A172 (cell line): ENCODE measurements around the gene AARS1. TPM values are rescaled to one million over a fixed set of nuclear protein-coding genes. Genes with fewer than 3 reads are reported as not detected.
"Not testable (repeated sequence)": the region's sequence is repeated elsewhere in the genome, so short reads cannot be mapped to it uniquely, and the experiment has no call there.

Experiments
- DNase-seq: peaks from one replicate; pipeline ENCODE4 v3.0.0-alpha.2; 2015; ENCODE audit warnings: low spot score
- total RNA-seq: library from RNA; depleted of rRNA; stranded (reverse); fragments of >200 nt; shearing (Covaris generic); gene quantifications from 2 replicates; pipeline ENCODE4 v1.2.3, GENCODE V29; 2014

The AARS1 gene
- total RNA-seq, 1 experiment from 2014 or later = 74.4 TPM

DNA sequence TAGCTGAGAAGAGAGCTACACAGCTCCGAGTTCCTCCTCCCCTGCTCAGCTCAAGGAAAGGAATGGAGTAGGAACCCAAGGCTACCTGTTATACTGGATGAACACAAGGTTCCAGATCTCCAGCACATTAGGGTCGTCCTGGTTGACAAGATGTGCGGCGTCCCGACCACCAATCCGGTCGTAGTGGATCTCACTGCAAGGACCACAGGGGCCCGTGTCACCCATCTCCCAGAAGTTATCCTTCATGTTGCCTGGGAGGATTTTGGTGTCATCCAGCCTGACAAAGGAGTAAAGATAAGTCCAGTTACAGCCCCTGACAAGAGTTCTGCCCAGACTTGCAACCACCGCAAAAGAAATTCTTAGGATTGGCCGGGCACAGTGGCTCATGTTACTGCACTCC lies 17.6 kb downstream of the AARS1 start:
- DNase-seq = no peak

DNA sequence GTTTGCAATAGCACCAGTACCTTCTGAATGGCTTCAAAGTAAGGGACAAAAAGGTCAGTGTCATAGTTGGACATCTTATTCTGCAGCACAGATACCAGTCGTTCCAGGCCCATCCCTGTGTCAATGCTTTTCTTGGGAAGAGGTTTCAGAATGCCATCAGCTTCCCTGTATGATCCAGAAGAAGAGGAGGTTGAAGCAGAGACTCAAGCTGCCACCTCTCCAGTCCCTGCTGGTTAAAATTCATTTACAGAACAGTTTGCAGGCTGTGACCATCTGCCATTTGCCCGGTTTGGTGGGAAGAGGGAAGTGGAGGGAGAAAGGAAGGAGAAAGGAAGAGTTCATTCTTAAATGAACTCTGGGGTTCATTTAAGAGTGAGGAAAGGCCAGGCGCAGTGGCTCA lies 19.1 kb downstream of the AARS1 start:
- no peak for DNase-seq

DNA sequence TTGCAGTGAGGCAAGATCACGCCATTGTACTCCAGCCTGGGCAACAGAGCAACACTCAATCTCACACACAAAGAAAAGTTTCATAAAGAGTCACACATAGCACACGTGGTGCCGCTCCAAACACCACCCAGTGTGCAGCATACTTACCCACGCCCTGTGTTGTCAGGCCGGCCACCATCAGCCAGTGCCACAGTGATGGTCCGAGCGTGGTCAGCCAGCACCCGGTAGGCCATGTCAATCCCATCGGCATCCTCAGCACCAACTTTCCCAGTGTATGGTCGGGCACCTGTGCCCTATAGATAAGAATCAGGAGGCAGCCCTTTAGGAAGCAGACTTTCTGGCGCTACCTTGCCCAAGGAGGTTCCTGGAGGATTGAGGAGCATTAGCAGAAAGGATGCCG lies 19.8 kb downstream of the AARS1 start:
- DNase-seq = no peak

DNA sequence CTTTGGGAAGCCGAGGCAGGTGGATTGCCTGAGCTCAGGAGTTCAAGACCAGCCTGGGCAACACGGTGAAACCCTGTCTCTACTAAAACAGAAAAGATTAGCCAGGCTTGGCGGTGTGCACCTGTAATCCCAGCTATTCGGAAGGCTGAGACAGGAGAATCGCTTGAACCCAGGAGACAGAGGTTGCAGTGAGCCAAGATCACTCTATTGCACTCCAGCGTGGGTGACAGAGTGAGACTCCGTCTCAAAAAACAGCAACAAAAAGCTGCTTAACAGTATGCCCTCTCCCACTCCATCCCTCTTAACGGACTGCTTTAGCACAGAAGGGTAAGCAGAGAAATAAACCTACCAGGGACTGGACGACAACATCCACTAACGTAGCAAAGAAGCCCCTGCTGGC lies 21.4 kb downstream of the AARS1 start:
- DNase-seq = not testable (repeated sequence)

DNA sequence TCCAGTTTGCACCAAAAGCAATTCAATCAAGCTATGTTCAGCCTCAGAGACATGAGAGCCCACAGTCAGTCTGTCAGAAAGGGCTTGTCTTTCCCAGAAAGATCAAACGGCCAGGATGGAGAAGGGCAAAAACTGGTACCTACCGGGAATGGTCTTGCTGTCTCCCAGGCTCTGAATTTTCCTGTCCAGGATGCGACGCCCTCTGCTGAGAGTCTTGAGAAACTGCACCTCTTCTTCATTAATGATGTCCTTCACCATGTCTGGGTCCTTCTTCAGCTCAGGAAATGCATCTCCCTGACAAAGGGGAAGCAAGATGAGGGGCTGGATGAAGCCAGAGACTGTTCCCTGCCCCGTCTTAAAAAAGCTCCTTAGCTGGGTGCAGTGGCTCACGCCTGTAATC lies 21.8 kb downstream of the AARS1 start:
- peak; percentile 53 for DNase-seq

DNA sequence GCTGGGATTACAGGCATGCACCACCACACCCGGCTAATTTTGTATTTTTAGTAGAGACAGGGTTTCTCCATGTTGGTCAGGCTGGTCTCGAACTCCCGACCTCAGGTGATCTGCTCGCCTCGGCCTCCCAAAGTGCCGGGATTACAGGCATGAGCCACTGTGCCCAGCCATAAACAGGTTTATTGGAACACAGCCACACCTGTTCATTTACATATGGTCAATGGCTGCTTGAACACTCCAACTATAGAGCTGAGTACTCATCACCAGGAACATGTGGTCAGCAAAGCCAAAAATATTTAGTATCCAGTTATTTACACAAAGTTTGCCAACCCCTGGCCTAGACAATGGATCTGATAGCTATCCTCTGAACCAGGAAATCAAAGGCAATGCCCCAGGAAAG lies 29.4 kb downstream of the AARS1 start:
- not testable (repeated sequence) for DNase-seq

DNA sequence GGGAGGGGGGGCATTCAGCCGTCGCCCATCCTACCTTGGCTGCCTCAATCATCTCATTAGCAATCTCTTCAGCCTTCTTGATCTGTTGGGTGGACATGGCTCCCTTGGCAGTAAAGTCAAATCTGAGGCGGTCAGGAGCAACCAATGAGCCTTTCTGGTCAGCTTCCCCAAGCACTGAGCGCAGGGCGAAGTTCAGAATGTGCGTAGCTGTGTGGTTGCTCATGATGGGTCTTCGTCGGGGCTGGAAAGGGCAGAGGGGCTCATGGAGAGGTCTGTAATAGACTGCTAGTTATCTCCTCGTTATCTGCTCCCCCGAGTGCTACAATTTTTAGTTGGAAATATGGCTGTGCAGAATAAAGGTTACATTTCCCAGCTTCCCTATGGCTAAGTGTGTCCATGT lies 30.4 kb downstream of the AARS1 start:
- no peak for DNase-seq

DNA sequence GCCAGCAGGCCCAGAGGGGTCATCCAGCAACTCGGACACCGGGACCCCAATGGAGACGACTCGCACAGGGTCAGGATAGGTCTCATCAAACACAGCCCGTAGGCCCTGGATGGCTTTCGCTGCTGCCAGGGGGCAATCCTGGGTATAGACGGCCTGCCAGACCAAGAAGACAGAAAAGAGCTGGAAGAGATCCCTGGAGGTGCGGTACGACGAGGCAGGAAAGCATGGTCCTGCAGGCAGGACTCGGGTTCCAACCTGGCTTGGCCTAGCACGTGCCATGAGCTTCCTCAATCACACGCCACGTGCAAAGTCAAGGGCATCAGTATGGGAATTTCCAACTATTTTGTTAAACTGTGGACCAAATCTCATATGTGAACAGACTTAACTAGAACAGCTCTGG lies 31.2 kb downstream of the AARS1 start:
- no peak for DNase-seq

DNA sequence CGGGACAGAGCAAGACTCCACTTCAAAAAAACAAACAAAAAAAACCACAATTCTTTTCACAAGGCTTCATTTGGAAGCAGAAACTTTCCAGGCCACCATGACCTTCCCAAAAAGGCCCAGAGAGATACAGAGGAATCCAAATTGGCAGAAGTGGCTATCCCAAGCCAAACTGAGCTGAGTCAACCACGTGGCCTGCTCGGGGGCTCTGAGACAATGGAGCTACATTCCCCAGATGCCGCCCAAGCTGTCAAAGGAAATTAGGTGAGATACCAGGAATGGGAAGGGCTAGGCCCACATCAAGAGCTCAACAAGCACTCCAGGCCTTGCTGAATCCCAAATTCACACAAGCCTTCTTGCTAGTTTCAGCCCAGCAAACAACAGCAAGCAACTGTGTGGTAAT lies 31.9 kb downstream of the AARS1 start:
- DNase-seq = no peak

DNA sequence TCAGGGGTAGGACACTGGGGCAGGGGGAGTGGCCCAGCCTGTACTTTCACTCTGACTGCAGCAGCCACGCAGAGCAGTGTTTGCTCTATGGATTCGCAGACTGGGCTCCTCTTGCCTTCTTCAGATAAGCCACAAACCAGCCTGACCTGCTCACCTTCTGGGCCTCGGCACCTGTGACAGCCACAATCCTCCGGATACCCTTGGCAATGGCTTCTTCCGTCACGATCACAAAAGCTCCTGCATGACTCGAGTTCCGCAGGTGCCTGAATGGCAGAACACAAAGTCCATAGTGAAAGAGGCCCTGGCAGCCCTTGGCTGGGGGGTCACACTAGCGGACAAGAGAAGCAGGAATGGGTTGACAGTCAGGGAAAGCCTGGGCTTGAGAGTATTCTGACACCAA lies 33.7 kb downstream of the AARS1 start:
- no peak for DNase-seq

DNA sequence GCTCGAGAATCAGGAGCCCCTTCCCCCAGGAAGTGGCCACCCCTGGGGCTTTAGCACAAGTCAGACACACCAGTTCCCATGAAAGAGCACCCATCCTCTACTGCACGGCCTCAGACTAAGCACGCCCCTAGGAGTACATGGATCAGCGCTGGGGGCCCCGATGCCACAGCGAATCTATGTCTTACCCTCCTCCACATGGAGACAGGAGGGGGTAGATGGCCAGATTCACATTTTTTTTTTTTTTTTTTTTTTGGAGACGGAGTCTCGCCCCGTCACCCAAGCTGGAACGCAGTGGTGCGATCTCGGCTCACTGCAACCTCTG lies 34.4 kb downstream of the AARS1 start:
- DNase-seq = no peak

DNA sequence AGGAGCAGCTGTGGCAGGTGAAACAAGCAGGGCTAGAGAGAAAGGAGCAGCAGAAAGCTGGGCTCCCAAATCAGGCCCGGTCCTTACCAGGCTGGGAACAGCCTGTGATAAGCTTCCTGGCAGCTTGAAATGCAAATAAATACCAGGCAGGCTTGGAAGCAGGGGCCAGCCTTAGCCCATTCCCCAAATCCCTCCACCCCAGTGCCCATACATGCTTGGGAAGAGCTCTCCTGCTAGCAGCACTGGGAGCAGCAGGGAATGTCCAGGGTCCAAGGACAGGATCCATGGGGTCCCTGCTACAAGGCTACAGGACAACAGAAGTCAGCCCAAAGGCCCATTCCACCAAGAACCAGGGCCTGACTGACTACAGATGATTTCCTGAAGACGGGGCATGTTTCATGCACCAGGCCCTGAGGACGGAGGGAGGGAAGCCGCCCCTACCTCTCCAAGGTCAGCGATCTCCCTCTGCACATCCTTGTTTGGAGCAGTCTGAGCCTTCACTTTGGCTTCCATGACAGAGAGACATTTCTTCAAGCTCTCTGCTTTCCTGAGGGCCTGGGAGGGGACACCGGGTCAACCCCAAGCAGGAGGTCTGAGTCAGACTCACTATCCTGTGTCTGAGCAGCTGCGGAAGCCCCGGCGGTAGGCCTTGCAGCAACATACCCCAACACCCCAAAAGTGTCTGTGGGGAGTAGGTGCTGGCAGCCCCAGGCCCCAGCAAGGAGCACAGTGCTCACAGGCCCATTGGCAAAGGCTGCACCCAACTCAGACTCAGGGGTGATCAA lies 34.9 kb downstream of the AARS1 start:
- no peak for DNase-seq

DNA sequence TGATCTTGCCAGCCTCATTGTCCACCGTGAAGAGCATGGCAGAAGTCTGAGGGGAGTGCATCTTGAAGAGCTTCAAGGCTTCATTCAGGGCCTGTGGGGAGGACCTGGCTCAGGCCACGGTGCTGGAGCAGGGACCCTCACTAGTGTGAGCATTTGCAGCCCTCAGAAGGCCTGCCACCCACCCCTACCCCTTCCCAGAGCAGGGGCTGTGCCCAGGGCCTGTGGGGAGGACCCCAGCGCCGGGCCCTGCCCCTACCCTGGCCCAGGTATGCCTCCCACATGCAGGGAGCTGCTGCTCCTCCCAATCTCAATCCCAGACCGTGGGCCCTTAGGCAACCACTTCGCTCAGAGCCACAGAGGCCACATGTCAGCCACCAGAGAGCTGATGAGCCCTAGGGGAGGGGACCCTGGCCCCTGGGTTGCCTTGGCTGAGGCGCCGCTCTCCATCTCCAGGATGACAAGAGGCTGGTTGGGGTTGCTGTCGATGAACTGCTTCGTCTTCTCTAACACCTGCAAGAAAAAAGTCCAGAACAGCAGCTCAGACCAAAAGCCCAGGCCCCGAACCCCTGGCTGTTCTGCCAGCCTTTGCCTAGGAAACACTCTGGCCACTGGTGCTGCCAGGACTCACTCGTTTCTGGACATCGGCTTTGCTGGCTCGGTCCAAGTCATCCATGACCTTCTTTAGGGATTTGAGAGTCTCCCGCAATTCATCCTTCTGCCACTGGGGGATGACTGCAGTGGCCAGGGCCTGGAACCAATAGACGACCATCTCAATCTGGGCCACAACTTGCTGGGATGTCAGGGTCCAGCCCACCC lies 35.8 kb downstream of the AARS1 start:
- peak; percentile 36 for DNase-seq

DNA sequence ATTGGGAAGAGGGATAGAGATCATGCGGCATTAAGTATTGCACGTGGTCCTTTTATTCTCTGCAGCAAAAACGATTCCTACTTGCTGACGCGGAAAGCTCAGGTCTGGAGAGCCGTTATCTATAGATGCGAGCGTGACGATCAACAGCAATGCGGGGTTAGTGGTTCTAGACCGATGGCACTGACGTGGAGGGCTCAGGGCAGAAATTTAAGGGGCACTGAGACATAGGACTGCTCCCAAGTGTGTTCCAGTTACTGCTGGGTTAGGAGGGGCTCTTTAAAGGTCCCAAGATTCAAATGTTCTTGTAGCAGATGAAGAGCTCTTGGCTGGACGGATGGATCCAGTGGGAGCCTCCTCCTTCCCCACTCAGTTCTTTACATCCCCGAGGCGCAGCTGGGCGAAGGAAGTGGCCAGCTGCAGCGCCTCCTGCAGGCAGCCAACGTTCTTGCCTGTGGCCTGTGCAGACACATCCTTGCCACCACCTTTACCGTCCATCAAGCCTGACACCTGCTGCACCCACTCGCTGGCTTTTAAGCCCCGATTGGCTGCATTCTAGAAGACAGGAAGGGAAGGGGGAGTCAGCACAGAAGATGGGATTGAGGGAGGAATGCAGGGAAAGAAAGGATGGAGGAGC lies 36.8 kb downstream of the AARS1 start:
- DNase-seq = no peak

DNA sequence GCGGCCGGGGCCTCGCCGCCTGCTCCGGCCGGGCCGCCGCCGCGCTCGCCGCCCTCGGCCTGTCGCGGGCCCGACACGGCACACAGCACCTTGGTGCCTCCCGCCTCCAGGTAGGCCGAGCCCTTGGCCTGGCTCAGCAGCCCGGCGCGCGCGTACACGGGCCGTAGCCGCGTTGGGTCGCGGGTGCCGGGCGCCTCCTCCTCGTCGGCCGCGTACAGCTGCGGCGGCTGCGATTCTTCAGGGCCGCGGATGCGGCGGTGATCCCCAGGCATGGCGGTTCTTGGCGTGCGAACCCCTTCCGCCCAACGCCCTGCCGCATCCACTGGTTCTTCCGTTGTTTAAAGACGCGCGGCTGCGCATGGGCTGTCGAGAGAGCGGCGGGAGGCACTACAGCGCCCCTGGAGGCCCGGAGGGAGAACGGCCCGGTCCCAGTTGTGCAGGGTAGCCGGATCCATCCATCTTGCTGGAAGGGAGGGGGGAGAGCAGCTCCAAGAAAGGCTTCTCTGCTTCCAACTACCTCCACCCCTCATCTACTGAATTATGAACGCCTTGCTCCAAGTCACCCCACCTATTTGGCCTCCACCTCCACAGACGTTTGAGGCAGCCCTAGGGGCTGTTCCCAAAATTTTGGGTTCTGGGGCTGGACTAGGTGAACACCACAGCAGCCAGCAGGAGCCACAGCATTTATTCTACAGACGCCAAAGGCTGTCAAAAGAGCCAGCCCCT lies 37.5 kb downstream of the AARS1 start, which contains the start of gene EXOSC6:
EXOSC6 (minus strand) TSS at position 312 of the 726 bp plus-strand sequence; CDS start at position 272, 40 bp downstream.
- peak; percentile 90 for DNase-seq

DNA sequence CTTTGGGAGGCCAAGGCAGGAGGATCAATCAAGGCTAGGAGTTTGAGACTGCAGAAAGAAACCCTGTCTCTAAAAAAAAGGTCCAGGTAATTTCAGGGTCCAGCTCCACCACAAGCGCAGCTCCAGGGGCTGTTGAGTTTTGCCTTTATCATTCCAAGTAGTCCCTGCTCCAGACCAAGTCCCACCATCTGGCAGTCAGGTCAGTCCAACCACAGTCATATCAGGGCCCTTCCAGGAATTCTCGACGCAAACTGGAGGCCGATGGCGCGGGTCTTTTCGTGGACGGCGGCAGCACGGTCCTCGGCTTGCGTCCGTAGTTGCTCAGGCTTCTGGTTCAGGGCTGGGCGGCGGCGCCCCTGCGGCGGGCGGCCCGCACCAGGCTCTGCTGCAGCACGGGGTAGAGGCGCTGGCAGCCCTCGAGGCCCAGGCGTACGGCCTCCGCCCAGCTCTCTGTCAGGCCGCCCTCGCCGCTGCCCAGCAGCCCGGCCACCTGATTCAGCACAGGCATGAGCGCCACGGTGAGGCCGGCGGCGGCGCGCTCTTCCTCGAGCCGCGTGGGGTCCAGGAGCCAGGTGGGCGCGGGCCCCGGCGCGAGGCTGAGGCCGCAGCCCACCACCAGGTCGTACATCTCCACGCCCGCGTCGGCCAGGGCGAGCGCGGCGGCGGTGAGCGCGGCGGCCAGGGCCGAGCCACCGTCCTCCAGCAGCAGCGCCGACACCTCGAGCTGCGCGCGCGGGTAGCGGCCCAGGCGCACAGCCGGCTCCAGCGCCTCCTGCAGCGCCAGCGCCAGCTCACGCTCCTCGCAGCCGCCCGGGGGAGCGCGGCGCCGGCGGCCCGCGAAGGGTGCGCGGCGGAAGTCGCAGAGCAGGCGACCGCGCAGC lies 38.3 kb downstream of the AARS1 start:
- DNase-seq = no peak

DNA sequence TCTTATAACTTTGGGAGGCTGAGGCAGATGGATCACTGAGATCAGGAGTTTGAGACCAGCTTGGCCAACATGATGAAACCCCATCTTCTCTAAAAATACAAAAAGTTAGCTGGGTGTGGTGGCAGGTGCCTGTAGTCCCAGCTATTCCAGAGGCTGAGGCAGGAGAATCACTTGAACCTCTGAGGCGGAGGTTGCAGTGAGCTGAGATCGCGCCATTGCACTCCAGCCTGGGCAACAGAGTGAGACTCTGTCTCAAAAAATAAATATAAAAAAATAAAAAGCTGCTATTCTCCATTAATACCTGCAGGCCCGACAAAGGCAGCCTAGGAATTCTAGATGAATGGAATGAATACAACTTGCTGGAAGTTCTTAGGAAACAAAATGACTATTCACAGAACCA lies 39.6 kb downstream of the AARS1 start:
- not testable (repeated sequence) for DNase-seq

DNA sequence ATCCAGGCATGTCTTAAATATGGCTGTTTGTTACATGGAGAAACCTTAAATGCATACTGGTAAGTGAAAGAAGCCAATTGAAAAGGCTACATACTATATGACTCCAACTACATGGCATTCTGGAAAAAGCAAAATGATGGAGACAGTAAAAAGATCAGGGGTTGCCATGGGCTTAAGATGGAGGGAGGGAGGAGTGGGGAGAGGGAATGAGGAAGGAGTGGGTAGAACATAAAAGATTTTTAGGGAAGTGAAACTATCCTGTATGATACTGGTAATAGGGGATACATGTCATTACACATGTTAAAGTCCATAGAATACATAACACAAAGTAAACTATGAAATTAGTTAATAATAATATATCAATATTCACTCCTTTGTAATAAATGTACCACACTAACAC lies 50.5 kb downstream of the AARS1 start:
- DNase-seq = not testable (repeated sequence)

DNA sequence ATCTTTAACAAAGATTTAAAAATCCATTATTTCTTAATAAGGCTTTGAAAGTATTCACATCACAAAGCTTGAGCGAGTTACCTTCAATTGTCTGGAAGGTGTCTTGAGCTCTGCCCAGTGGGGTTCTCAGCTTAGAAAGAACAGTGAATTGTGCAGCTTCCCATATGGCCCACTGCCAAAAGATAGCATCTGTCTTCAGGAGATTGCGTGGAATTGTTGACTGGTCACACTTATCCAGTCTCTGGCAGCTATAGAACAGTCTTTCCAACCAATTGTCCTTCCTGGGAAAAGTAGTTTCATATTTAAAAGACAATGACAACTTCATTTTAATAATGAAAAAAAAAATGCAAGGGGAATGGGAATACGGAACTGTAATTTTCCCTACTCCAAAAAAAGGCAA lies 57.5 kb downstream of the AARS1 start:
- DNase-seq = not testable (repeated sequence)

DNA sequence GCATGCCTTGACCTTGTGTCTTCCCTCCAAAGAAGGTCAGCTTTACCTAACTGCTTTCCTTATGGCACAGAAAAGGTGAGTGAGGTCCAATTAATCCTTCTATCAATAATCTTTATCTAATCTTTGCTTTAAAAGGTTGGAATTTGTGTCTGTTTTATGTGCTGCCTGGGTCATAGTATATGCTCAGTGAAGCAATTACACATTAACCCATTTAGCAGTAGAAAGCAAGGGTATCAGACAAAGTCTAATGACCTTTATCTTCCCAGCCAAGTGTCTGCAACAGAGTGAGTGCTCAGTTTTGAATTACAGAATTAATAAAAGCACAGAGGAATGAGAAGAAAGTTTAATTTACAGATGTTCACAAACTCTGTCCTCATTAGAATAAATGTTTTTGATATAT lies 63.3 kb downstream of the AARS1 start:
- not testable (repeated sequence) for DNase-seq

DNA sequence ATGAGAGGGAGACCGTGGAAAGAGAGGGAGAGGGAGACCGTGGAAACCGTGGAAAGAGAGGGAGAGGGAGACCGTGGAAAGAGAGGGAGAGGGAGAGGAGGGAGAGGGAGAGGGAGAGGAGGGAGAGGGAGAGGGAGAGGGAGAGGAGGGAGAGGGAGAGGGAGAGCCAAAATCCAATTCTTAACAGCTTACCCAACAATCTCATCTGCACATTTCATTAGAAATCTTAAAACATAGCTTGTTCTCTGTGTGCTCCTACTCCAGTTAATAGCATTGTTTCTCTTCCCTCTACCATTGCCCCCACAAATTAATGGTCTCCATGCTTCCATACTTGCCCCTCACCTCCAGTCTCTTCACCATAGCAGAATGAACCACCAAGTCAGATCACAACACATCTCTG lies 63.9 kb downstream of the AARS1 start:
- not testable (repeated sequence) for DNase-seq
